AML-193 (cell line): ENCODE data around the gene TMEM192.
A peak's percentile ranks its signal among the peaks of the same experiment; 100 is the strongest.
"Not testable (repeated sequence)": the region's sequence is repeated elsewhere in the genome, so short reads cannot be mapped to it uniquely, and the experiment has no call there.

Source experiments
- DNase-seq, 2 experiments: peaks; one replicate each; lab custom pipeline; 2025; lab: John Stamatoyannopoulos, UW

TMEM192 gene

DNA sequence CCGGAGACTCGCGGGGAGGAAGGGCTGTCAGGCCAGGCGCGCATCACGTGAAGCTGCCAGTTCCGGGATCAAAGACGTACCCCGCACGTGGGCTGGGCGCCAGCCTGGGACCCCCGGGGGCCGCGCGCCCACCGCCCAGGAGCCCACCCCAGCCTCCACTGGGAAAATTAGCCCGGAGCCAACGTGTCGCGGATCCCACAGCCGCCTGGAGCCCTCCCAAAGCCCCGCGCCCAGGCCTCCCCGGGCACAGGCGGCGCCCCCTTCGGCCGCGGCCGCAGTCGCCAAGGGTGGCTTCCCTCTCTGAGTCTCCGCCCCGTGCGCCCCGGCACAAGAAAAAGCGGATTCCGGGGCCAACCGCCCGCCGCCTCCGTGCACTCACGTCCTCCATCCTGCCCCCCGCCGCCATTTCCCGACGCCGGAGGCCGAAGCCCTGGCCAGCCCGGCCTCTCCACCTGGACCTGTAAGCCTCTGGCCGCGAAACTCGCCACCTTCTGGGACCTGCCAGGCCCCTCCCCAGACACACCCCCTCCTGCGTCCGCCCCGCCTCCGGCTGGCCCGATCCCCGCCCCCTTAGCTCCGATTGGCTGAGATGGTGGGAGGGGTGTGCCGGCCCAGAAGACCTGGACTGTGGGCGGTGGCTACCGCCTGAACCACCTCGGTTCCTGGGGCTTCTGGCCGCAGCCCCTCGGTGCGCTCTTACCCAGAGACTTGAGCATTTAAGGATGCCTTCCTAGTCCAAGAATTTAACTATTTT is at the start of gene TMEM192:
Gene TMEM192 (minus strand): TSS at position 493 of the 754 bp plus-strand sequence. CDS start 87 bp downstream, at position 406.
- DNase-seq, result peak; percentile 85 to 88

DNA sequence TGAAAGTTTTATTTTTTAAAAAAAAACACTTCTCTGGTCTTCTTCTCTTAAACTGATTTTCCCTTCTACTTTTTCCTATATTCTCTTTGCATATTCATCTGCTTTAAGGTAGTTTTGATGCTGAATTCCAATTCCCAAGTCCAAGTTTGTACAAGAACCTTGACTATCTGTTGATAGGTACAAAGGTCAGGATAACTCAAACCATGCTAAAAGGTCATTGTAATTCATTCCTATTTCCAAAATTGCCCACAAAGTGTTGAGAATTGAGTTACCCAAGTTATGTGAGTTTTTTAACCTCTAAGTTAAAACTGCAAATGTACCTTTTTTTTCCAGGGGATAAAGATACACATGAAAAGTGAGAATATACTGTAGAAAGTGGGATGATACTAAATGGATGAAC is 46.1 kb upstream of the TMEM192 start:
- no peak for DNase-seq

DNA sequence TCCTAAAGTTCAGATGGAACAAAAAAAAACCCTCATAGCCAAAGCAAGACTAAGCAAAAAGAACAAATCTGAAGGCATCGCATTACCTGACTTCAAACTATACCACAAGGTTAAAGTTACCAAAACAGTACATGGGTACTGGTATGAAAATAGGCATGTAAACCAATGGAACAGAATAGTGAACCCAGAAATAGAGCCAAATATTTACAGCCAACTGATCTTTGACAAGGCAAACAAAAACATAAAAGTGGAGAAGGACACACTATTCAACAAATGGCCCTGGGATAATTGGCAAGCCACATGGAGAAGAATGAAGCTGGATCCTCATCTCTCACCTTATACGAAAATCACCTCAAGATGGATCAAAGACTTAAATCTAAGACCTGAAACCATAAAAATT is 44.2 kb upstream of the TMEM192 start:
- DNase-seq, result no peak

- DNase-seq, result no peak
Measured at GRCh38 chr4:165154482-165154881, 41.8 kb upstream of the TMEM192 start.

DNA sequence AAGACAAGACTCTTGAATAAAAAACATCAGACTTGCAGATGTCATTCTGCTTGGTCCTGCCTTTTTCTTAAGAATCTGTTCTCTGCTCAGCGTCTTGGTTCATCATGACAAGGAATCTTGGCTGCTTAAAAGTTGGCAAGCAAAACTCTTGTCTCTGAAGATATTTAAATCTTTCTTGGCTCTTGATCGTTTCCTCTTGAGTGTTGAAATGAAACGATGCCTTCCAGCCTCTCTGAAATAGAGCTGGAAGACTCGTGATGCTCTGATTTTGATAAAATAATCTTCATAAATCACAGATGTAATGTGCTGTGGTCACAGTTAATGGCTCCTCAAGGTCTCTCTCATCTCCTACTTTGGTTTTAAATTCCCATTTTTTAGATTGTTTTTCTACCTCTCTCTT is 39.9 kb upstream of the TMEM192 start:
- no peak for DNase-seq

DNA sequence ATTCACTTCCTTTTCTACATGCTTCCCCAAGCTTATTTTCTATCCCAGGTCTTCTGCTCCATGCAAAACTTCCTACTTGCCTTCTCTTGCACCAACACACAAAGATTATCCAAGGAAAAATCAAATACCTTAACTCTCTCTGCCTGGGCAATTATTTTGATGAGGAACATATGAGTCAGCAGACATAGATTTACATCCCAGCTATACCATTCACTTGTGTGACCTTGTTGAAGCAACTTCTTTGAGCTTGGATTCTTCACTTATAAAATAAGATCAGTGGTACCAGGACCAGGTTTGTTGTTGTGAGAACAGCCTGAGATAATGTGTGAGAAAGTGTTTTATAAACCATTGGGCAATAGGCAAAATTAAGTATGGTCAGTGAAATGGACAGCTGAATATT is 39.1 kb upstream of the TMEM192 start:
- no peak for DNase-seq

DNA sequence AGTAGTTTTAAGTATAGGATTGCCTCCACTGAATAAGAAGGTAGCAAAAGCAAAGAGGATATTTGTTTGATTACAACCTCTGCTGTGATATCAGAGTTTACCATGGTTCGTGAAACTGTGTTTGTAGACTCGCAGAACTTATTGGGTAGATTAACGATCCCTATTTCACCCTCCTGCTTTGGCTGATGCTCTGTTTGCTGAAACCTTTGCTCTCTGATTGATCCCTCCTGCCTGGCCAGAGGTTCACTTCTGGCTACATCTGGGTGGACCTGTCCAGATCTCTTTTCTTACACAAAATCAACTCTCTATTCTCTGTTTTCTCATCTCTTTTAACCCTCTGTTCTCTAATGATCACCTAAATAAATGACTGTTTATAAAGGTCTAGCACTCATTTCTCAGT is 37.9 kb upstream of the TMEM192 start:
- DNase-seq, result no peak

- no peak for DNase-seq
Measured at GRCh38 chr4:165138843-165139242, 26.2 kb upstream of the TMEM192 start.

- no peak for DNase-seq
Measured at GRCh38 chr4:165137205-165137604, 24.5 kb upstream of the TMEM192 start.

- DNase-seq, result no peak
Measured at GRCh38 chr4:165136529-165136928, 23.9 kb upstream of the TMEM192 start.

DNA sequence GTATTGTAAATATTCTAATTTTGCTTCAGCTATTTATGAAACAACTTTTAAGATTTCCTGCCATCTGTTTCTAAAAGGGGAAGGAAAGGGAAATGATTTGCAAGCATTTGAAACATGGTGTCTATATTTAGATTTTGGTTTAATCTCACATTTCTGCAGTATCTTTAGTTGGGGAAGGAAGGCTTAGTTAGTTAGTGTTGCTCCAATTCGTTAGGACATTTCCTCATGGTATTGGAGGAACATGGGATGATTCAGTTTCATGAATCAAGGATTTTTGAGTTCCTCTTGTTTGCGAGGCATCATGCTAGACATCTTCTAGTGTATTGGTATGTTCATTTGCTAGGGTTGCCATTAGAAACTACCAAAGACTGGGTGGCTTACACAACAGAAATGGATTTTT is 20.5 kb upstream of the TMEM192 start:
- DNase-seq, result peak; percentile 64 to 73

- peak; percentile 52 to 55 for DNase-seq
Measured at GRCh38 chr4:165131247-165131832, 18.7 kb upstream of the TMEM192 start.

GRCh38 chr4:165129924-165130323 is 17.3 kb upstream of the TMEM192 start:
- DNase-seq, result peak in 1 of 2 experiments; percentile 3

DNA sequence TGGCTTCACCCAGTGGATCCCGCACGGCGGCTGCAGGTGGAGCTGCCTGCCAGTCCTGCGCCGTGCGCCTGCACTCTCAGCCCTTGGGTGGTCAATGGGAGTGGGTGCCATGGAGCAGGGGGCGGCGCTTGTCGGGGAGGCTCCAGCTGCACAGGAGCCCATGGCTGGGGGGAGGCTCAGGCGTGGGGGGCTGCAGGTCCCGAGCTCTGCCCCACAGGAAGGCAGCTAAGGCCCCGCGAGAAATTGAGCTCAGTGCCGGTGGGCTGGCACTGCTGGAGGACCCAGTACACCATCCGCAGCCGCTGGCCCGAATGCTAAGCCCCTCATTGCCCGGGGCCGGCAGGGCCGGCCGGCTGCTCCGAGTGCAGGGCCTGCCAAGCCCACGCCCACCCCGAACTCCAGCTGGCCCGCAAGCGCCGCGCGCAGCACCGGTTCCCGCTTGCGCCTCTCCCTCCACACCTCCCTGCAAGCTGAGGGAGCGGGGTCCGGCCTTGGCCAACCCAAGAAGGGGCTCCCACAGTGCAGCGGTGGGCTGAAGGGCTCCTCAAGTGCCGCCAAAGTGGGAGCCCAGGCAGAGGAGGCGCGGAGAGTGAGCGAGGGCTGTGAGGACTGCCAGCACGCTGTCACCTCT is 13.3 kb upstream of the TMEM192 start:
- not testable (repeated sequence) for DNase-seq

DNA sequence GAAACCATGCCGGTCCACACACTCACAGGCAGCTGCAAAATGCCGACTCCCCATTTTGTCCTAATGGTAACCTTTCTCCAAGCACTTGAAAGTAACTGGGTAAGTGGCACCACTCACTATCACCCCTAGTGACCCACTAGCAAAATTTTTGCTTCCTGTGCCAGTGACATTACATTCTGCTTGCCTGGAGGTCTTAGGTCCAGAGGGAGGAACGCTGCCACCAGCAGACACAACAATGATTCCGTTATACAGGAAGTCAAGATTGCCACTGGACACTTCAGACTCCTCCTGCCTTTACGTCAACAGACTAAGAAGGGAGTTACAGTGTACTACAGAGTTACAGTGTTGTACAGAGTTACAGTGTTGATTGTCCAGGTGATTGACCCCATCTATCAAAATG is 11.8 kb upstream of the TMEM192 start:
- no peak for DNase-seq

DNA sequence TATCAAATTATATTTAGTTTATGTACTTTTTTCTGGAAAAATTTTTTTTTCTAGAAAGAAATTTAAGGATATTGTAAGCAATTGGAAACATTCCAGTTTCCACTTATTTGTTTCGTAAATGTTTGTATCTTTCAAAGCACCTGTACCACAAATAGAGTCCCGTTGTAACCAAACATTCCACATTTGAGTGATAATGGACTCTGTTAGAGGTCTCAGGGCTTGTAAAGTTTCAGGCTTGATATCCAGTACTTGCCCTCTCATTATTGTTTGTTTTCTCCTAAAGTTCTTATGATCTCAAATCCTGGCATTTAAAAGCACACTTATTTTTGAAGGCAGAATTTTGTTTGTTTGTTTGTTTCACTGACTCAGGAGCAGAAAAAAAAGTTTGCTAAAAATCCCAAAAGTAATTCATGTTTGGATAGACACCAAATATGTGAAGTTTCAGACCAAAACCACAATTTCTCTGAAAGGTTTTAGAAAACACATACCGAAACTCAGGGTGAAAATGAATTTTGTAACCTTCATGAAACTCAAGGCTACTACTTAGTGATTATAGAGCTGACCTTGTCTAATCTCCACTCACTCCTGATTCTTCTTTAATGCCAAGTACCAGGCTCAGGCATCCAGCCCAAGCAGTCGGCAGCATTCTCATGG is 5.7 kb upstream of the TMEM192 start:
- DNase-seq, result no peak

GRCh38 chr4:165115301-165115700 is 2.6 kb upstream of the TMEM192 start:
- DNase-seq, result no peak

- peak; percentile 45 to 49 for DNase-seq
Measured at GRCh38 chr4:165111906-165112367, 723 bp downstream of the TMEM192 start.

DNA sequence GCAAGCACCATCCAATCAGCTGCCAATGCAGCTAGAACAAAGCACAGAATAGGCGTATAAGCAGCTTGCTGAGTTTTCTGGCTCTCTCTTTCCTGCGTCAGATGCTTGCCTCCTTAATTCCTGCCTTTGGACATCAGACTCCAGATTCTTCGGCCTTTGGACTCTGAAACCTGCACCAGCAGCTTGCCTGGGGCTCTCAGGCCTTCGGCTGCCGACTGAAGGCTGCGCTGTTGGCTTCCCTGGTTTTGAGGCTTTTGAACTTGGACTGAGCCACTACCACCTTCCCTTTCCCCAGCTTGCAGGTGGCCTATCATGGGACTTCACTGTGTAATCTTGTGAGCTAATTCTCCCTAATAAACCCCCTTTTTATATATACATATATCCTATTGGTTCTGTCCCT is 6.1 kb downstream of the TMEM192 start:
- no peak for DNase-seq

DNA sequence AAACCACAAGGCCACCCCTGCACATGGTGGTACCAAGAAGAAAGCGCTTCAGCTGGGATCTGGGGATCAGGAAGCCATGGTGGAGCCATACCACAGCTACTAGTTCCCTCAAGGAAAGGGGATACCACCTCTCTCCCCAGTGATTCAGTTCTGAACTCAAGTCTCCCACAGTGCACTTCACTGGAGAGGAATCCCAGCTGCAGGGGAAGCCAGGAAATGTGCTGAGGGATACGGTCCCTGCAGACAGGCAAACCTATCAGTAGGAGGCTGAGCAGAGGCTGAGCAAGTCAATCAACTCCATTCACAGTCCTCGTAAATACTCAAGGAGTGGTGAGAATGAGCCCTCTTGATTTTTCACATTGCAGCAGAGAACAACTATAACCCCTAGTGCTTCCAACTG is 11.0 kb downstream of the TMEM192 start:
- no peak for DNase-seq

DNA sequence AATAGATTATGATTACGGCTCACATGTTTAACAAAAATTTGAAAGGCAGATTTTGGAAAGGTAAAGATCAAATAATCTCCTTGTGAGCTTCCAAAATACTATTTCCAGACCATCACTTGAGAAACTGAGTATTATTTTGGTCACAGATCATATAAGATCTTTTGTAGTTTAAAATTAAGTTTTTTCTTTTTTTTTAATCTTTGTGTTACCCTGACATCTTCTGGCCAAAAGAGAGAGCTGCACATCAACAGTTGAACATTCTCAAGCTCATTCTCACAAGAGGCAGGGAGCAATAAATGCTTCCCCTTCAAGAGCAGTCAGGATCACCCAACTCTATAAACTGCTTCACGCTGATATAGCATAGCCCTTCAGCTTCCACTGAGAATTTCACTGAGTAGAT is 15.9 kb downstream of the TMEM192 start:
- DNase-seq, result peak; percentile 37 to 44

DNA sequence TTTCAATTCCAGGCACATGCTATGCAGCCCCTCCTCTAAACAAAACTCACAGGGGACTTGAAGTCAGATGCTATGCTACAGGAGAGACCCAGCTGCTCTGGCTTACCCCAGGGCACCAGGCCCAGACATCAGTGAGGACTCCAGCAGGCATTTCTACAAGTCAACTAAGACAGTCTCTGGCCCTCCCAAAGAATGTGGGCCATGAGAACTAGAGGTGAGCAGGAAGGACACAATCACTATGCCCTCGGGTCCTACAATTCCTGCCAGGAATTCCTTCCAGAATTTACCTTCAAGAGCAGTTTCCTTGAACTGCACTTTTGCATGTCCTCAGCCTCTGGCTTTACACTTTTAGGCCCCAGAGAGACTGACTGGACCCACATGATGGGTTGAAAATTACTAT is 17.4 kb downstream of the TMEM192 start:
- no peak for DNase-seq

GRCh38 chr4:165094873-165095272 is 17.8 kb downstream of the TMEM192 start:
- no peak for DNase-seq
